IMR-90 (cell line): ENCODE measurements around the gene RBMS3. TPM values are rescaled to one million over a fixed set of nuclear protein-coding genes. Genes with fewer than 3 reads are reported as not detected.

Experiments
- ATAC-seq: fragments of 200-7000 bp; cut with Tn5 transposase; 2 replicates; pipeline ENCODE4 v1.9.1; 2020; ENCODE audit warnings: low read depth, mild to moderate bottlenecking, moderate library complexity
- BruUV-seq: library from RNA; stranded (reverse); fragments of 400-500 nt; replicated peaks from 2 replicates; lab custom pipeline; 2021; lab: Mats Ljungman, UMichigan
- CTCF ChIA-PET: fragments of 300-600 bp; formaldehyde crosslinking; extraction: SDS; loops from one replicate; lab custom pipeline; 2021; ENCODE audit warnings: antibody characterized with exemption; lab: Yijun Ruan, JAX
- POLR2A ChIA-PET: fragments of 300-600 bp; sonication (Branson Sonifier 250); formaldehyde crosslinking; loops from one replicate; lab custom pipeline; 2022; ENCODE audit warnings: antibody characterized with exemption; ENCODE audit not compliant: unreplicated experiment; lab: Charles Lee
- DNase-seq: peaks from one replicate; pipeline ENCODE4 v3.0.0; 2013
- H2AFZ ChIP-seq: replicated peaks from 2 replicates; pipeline ENCODE3; 2013; ENCODE audit warnings: low read length, mild to moderate bottlenecking; ENCODE audit not compliant: poor library complexity
- H2AK5ac ChIP-seq: 2 replicates; pipeline ENCODE4 v1.6.1; 2013; ENCODE audit warnings: low read depth, low read length, inconsistent platforms
- H2AK9ac ChIP-seq: replicated peaks from 2 replicates; pipeline ENCODE3; 2013; ENCODE audit warnings: mild to moderate bottlenecking, low read depth, low read length, moderate library complexity; ENCODE audit not compliant: poor library complexity
- H2BK120ac ChIP-seq: 2 replicates; pipeline ENCODE4 v1.6.1; 2013; ENCODE audit warnings: low read depth, low read length, inconsistent platforms
- H2BK15ac ChIP-seq: 3 replicates; pipeline ENCODE4 v1.6.1; 2013; ENCODE audit warnings: low read depth, low read length, inconsistent platforms
- H2BK20ac ChIP-seq: 2 replicates; pipeline ENCODE4 v1.6.1; 2013; ENCODE audit warnings: low read depth, mild to moderate bottlenecking, inconsistent platforms, low read length, moderate library complexity
- H2BK5ac ChIP-seq: 2 replicates; pipeline ENCODE4 v1.6.1; 2013; ENCODE audit warnings: mild to moderate bottlenecking, low read depth, low read length, inconsistent platforms; ENCODE audit not compliant: poor library complexity, severe bottlenecking
- H3K14ac ChIP-seq: replicated peaks from 2 replicates; pipeline ENCODE4 v1.6.1; 2013; ENCODE audit warnings: low read depth, low read length, inconsistent platforms
- H3K18ac ChIP-seq: 2 replicates; pipeline ENCODE4 v1.6.1; 2013; ENCODE audit warnings: low read depth, low read length, control low read depth
- H3K23ac ChIP-seq: 2 replicates; pipeline ENCODE4 v1.6.1; 2013; ENCODE audit warnings: low read depth, low read length, inconsistent platforms
- H3K27ac ChIP-seq: 2 replicates; pipeline ENCODE4 v1.5.1; 2013; ENCODE audit warnings: mild to moderate bottlenecking, control low read depth, low read length; ENCODE audit not compliant: insufficient read depth
- H3K27me3 ChIP-seq: 2 replicates; pipeline ENCODE4 v1.6.1; 2013; ENCODE audit warnings: low read length; ENCODE audit not compliant: control insufficient read depth, insufficient read depth
- H3K36me3 ChIP-seq: 2 replicates; pipeline ENCODE4 v1.6.1; 2013; ENCODE audit warnings: low read length, mixed read lengths; ENCODE audit not compliant: control insufficient read depth, insufficient read depth
- H3K4ac ChIP-seq: 2 replicates; pipeline ENCODE4 v1.6.1; 2013; ENCODE audit warnings: low read depth, low read length, inconsistent platforms
- H3K4me1 ChIP-seq: 2 replicates; pipeline ENCODE4 v1.6.1; 2013; ENCODE audit warnings: low read length, mixed read lengths; ENCODE audit not compliant: control insufficient read depth, insufficient read depth
- H3K4me2 ChIP-seq: 2 replicates; pipeline ENCODE4 v1.6.1; 2013; ENCODE audit warnings: low read depth, mild to moderate bottlenecking, control low read depth, low read length, moderate library complexity
- H3K4me3 ChIP-seq: 2 replicates; pipeline ENCODE4 v1.5.1; 2013; ENCODE audit warnings: low read depth, mild to moderate bottlenecking, control low read depth, low read length, moderate library complexity; ENCODE audit not compliant: insufficient read depth
- H3K56ac ChIP-seq: 2 replicates; pipeline ENCODE4 v1.6.1; 2013; ENCODE audit warnings: low read length, inconsistent platforms; ENCODE audit not compliant: insufficient read depth; ENCODE audit errors: extremely low read depth
- H3K79me1 ChIP-seq, 2 experiments: 2 replicates each; pipeline ENCODE4 v1.6.1; 2013; ENCODE audit warnings: low read length in 2 of 2, inconsistent platforms in 1 of 2, low read depth in 1 of 2
- H3K9ac ChIP-seq: 2 replicates; pipeline ENCODE4 v1.6.1; 2013; ENCODE audit warnings: low read depth, low read length, control low read depth
- H3K9me1 ChIP-seq: 2 replicates; pipeline ENCODE4 v1.6.1; 2013; ENCODE audit warnings: low read length, inconsistent platforms; ENCODE audit not compliant: insufficient read depth
- H3K9me3 ChIP-seq: 2 replicates; pipeline ENCODE4 v1.6.1; 2013; ENCODE audit warnings: low read length; ENCODE audit not compliant: control insufficient read depth, insufficient read depth
- H4K20me1 ChIP-seq: 2 replicates; pipeline ENCODE4 v1.6.1; 2013; ENCODE audit warnings: low read length, inconsistent platforms; ENCODE audit not compliant: insufficient read depth
- H4K5ac ChIP-seq: 2 replicates; pipeline ENCODE4 v1.6.1; 2013; ENCODE audit warnings: mild to moderate bottlenecking, low read depth, low read length, control low read depth
- H4K8ac ChIP-seq, 2 experiments: 2 replicates each; pipeline ENCODE4 v1.6.1; 2013; ENCODE audit warnings: low read depth in 2 of 2, low read length in 2 of 2, control low read depth in 1 of 2, inconsistent platforms in 1 of 2
- H4K91ac ChIP-seq: 2 replicates; pipeline ENCODE4 v1.6.1; 2013; ENCODE audit warnings: low read depth, low read length, inconsistent platforms; ENCODE audit not compliant: insufficient read depth
- BHLHE40 ChIP-seq: fragments of 150-350 bp; IDR thresholded peaks from 2 replicates; pipeline ENCODE4 v1.6.1; 2016; ENCODE audit warnings: mild to moderate bottlenecking, low read depth, low read length
- MXI1 ChIP-seq: IDR thresholded peaks from 2 replicates; pipeline ENCODE4 v1.6.1; 2012; ENCODE audit warnings: low read depth, mild to moderate bottlenecking, low read length, moderate library complexity, borderline replicate concordance
- RAD21 ChIP-seq: IDR thresholded peaks from 2 replicates; pipeline ENCODE4 v1.6.1; 2012; ENCODE audit warnings: low read length, improper control_type of control experiment
- WGBS, 2 experiments: methylation state at CpG; one replicate each; pipeline versions ENCODE4 v1.1.5 to v1.1.7; 2013; ENCODE audit warnings: missing lambda C conversion rate in 2 of 2; ENCODE audit not compliant: insufficient read length in 1 of 2; ENCODE audit errors: extremely low coverage in 2 of 2; 5-methylcytosine and 5-hydroxymethylcytosine counted together
- dilution Hi-C: fragments of 300-500 bp; cut with HindIII; formaldehyde crosslinking; loops from one replicate; pipeline ENCODE4 v1.14.3; 2018; ENCODE audit warnings: low sequenced_read_pairs; ENCODE audit not compliant: unreplicated experiment
- in situ Hi-C: fragments of 300-500 bp; cut with MboI; formaldehyde crosslinking; loops from 3 replicates; pipeline ENCODE4 v1.14.3; 2019; ENCODE audit warnings: low sequenced_read_pairs, inconsistent platforms, mixed read lengths
- intact Hi-C: fragments of 100-400 bp; cut with micrococcal nuclease; formaldehyde crosslinking; loops from 2 replicates; pipeline ENCODE4 v1.10.0; 2022
- polyA plus RNA-seq, 3 experiments: library from polyadenylated mRNA; depleted of rRNA; stranded (reverse); fragments of >200 nt; gene quantifications; 2 replicates each; pipeline ENCODE4 v1.2.3, GENCODE V29; 2012; ENCODE audit warnings: low replicate concordance in 1 of 3
- total RNA-seq: library from RNA; depleted of rRNA; stranded (reverse); fragments of >200 nt; gene quantifications from 2 replicates; pipeline ENCODE4 v1.2.3, GENCODE V29; 2012
- TF ChIP-seq, protein P1 (sequence below): fragments of 150-350 bp; IDR thresholded peaks from 2 replicates; pipeline ENCODE4 v1.6.1; 2017; ENCODE audit warnings: mild to moderate bottlenecking, antibody characterized with exemption, low read length, low read depth

RBMS3 gene
- total and polyA plus RNA-seq, 2 of the 4 experiments (the other 2 are of a cell fraction) = 15.2 to 127 TPM

DNA sequence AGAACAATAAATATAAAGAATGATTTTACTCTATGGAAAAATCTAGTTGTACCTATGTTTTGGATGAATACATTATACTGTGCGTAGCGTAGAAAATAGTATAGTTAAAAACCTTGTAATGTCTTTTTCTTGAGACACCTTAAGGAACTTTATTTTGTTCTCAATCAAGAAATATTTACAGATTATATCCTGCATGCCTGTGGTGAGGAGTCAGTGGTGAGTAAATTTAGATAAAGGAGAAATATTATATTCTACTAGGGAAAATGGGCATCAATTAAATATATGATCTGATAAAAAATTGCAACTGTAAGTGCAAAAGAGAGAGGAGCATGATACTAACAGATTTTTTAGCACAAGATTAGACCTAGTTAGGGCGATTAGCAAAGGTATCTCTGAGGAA, 157.7 kb downstream of the RBMS3 start:
- POLR2A ChIA-PET = no interaction called here

More for the DNA sequence above, 157.7 kb downstream of the RBMS3 start:
- Histone ChIP-seq H3K23ac (no peak overlapping the region), H4K8ac (no peak overlapping the region), H3K79me1 (peaks cover 26 to 31% of the 10 kb centered on the region in 2 experiments), H3K4ac (no peak overlapping the region), H2AFZ (no peak overlapping the region), H3K18ac (no peak overlapping the region), H2BK120ac (no peak overlapping the region), H3K27me3 (no peaks in the 10 kb centered on the region), H3K9me1 (no peaks in the 10 kb centered on the region), H2AK5ac (no peak overlapping the region), H4K5ac (no peak overlapping the region), H3K36me3 (peaks cover 12% of the 10 kb centered on the region), H3K56ac (no peak overlapping the region), H3K4me1 (peaks cover 4% of the 10 kb centered on the region), H2BK15ac (no peak overlapping the region), H4K20me1 (no peaks in the 10 kb centered on the region), H3K27ac (peak overlapping the region; percentile 40; the same call in 1 of the 2 replicates), H4K91ac (no peak overlapping the region), H3K4me2 (no peak overlapping the region; the same call in 1 of the 2 replicates), H3K9ac (no peak overlapping the region), H3K9me3 (no peaks in the 10 kb centered on the region), H2BK5ac (no peak overlapping the region), H2AK9ac (no peak overlapping the region), H2BK20ac (no peak overlapping the region), H3K4me3 (no peak overlapping the region), H3K14ac (no peak overlapping the region)
- no CpG with 5 or more reads among the region's 3 CpGs for WGBS, 2 experiments
- DNase-seq = peak; percentile 23
- dilution Hi-C loops (no loop called here), intact Hi-C loops (loop anchor here (10.0 kb wide), 1 partner anchor 256 kb away; no protein-coding TSS in a partner anchor), in situ Hi-C loops (no loop called here)
- peak; percentile 57; the same call in 1 of the 2 replicates for ATAC-seq
- TF ChIP-seq MXI1 (no peak), RAD21 (no peak), BHLHE40 (no peak)
- TF ChIP-seq, protein P1, sequence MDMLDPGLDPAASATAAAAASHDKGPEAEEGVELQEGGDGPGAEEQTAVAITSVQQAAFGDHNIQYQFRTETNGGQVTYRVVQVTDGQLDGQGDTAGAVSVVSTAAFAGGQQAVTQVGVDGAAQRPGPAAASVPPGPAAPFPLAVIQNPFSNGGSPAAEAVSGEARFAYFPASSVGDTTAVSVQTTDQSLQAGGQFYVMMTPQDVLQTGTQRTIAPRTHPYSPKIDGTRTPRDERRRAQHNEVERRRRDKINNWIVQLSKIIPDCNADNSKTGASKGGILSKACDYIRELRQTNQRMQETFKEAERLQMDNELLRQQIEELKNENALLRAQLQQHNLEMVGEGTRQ = no peak
- no TSS peak for BruUV-seq
- CTCF ChIA-PET = interaction anchor here (0.7 kb wide), 1 partner anchor 403 kb away, joined by 3 read pairs; no protein-coding TSS in a partner anchor
